Breast epithelium (tissue), 4 donors: ENCODE measurements around the gene WDR54. TPM values are rescaled to one million over a fixed set of nuclear protein-coding genes. Genes with fewer than 3 reads are reported as not detected.
A peak's percentile ranks its signal among the peaks of the same experiment; 100 is the strongest.

Experiments
- DNase-seq, 2 donors: peaks; one replicate each; pipeline ENCODE4 v3.0.0-alpha.2; 2019; ENCODE audit warnings: low spot score in 2 of 2
- H3K27ac ChIP-seq, 2 donors: fragments of 200-600 bp; sonication (generic) in 1 of 2; one replicate each; pipeline ENCODE4 v1.5.1; 2016 to 2019; ENCODE audit warnings: mild to moderate bottlenecking in 1 of 2
- H3K27me3 ChIP-seq, 2 donors: fragments of 200-600 bp; sonication (generic) in 1 of 2; one replicate each; pipeline versions ENCODE4 v1.5.1 to v1.6.0; 2017 to 2019; ENCODE audit warnings: control low read depth in 1 of 2, mild to moderate bottlenecking in 1 of 2
- H3K36me3 ChIP-seq: fragments of 200-600 bp; one replicate; pipeline ENCODE4 v1.5.1; 2019
- H3K4me1 ChIP-seq, 2 donors: fragments of 200-600 bp; sonication (generic); one replicate each; pipeline ENCODE4 v1.5.1; 2016 to 2019; ENCODE audit warnings: control low read depth in 1 of 2
- H3K4me3 ChIP-seq, 3 donors: fragments of 200-600 bp; sonication (generic); 1 replicate in 2 of 3; 2 replicates in 1 of 3; pipeline ENCODE4 v1.5.1; 2016 to 2019; ENCODE audit warnings: mild to moderate bottlenecking in 3 of 3, moderate library complexity in 2 of 3
- H3K9me3 ChIP-seq, 2 donors: fragments of 200-600 bp; sonication (generic) in 1 of 2; one replicate each; pipeline ENCODE4 v1.5.1; 2016 to 2019; ENCODE audit warnings: control low read depth in 1 of 2
- CTCF ChIP-seq, 3 donors: fragments of 450-650 bp; IDR thresholded peaks; one replicate each; pipeline ENCODE4 v1.5.1; 2016 to 2017; ENCODE audit warnings: antibody characterized with exemption in 3 of 3, mild to moderate bottlenecking in 3 of 3, moderate library complexity in 3 of 3
- POLR2A ChIP-seq: fragments of 450-650 bp; IDR thresholded peaks from one replicate; pipeline ENCODE4 v1.6.1; 2016; ENCODE audit warnings: antibody characterized with exemption, mild to moderate bottlenecking, moderate library complexity
- POLR2AphosphoS5 ChIP-seq, 3 donors: sonication (generic); formaldehyde crosslinking; IDR thresholded peaks; one replicate each; pipeline ENCODE4 v1.6.1; 2017; ENCODE audit warnings: antibody characterized with exemption in 3 of 3
- intact Hi-C: fragments of 100-400 bp; cut with DNase I; formaldehyde crosslinking; loops from one replicate; pipeline ENCODE4 v1.15.1; 2023; ENCODE audit warnings: low total_unique reads
- total RNA-seq, 3 donors: library from RNA; depleted of rRNA; stranded (reverse); fragments of >200 nt; gene quantifications; one replicate each; pipeline ENCODE4 v1.1.0, GENCODE V29; 2016

WDR54 gene
- total RNA-seq, 3 donors from 2014 or later = 6.7 to 13.1 (median 9.4) TPM

- DNase-seq = no peak
- no peak overlapping the region for H3K4me3 ChIP-seq
- no peaks in the 10 kb centered on the region for H3K9me3 ChIP-seq
- intact Hi-C loops = no loop called here
- H3K36me3 ChIP-seq = no peaks in the 10 kb centered on the region
- no peaks in the 10 kb centered on the region for H3K4me1 ChIP-seq
- H3K27me3 ChIP-seq = no peaks in the 10 kb centered on the region
- TF ChIP-seq CTCF (IDR thresholded peaks at IDR 0.05) = peak; percentile 21 to 30 (median 29)
- TF ChIP-seq POLR2A = no peak
- H3K27ac ChIP-seq = no peak overlapping the region
Measured at GRCh38 chr2:74399785-74400184, 21.7 kb upstream of the WDR54 start.

GRCh38 chr2:74401891-74402290 is 19.6 kb upstream of the WDR54 start:
- Histone ChIP-seq H3K27ac (no peak overlapping the region), H3K27me3 (no peaks in the 10 kb centered on the region), H3K36me3 (no peaks in the 10 kb centered on the region), H3K4me3 (no peak overlapping the region), H3K9me3 (no peaks in the 10 kb centered on the region), H3K4me1 (no peaks in the 10 kb centered on the region)
- intact Hi-C loops = no loop called here
- TF ChIP-seq CTCF (IDR thresholded peaks at IDR 0.05) = no peak
- no peak for TF ChIP-seq POLR2A
- TF ChIP-seq POLR2AphosphoS5 (IDR thresholded peaks at IDR 0.05) = no peak
- no peak for DNase-seq

GRCh38 chr2:74406035-74406434 is 15.5 kb upstream of the WDR54 start:
- Histone ChIP-seq H3K4me3 (no peak overlapping the region), H3K9me3 (no peaks in the 10 kb centered on the region), H3K27ac (no peak overlapping the region), H3K36me3 (no peaks in the 10 kb centered on the region), H3K4me1 (no peaks in the 10 kb centered on the region), H3K27me3 (no peaks in the 10 kb centered on the region)
- intact Hi-C loops = no loop called here
- DNase-seq = no peak
- TF ChIP-seq POLR2AphosphoS5 (IDR thresholded peaks at IDR 0.05) (no peak), POLR2A (no peak), CTCF (IDR thresholded peaks at IDR 0.05) (no peak)

GRCh38 chr2:74407682-74408081 is 13.8 kb upstream of the WDR54 start:
- H3K4me1 ChIP-seq = no peaks in the 10 kb centered on the region
- H3K36me3 ChIP-seq = no peaks in the 10 kb centered on the region
- H3K27me3 ChIP-seq = no peaks in the 10 kb centered on the region
- no peak for DNase-seq
- no peak for TF ChIP-seq POLR2AphosphoS5 (IDR thresholded peaks at IDR 0.05)
- no peak for TF ChIP-seq CTCF (IDR thresholded peaks at IDR 0.05)
- no peak for TF ChIP-seq POLR2A
- no peak overlapping the region for H3K4me3 ChIP-seq
- no peak overlapping the region for H3K27ac ChIP-seq
- intact Hi-C loops = no loop called here
- no peaks in the 10 kb centered on the region for H3K9me3 ChIP-seq

- Histone ChIP-seq H3K36me3 (no peaks in the 10 kb centered on the region), H3K27me3 (no peaks in the 10 kb centered on the region), H3K4me1 (peaks cover 0 to 5% of the 10 kb centered on the region in 2 donors), H3K27ac (peak overlapping the region in 1 of 2 donors; percentile 89), H3K9me3 (no peaks in the 10 kb centered on the region), H3K4me3 (no peak overlapping the region)
- intact Hi-C loops = no loop called here
- DNase-seq = peak in 1 of 2 donors; percentile 87
- TF ChIP-seq POLR2A = no peak
- TF ChIP-seq POLR2AphosphoS5 (IDR thresholded peaks at IDR 0.05) = no peak
- TF ChIP-seq CTCF (IDR thresholded peaks at IDR 0.05) = no peak
Measured at GRCh38 chr2:74413001-74413698, 8.4 kb upstream of the WDR54 start.
